Stimulated activated CD8-positive, alpha-beta memory T cell treated with anti-CD3 and anti-CD28 coated beads, Interleukin-4, amount 100 ng/mL, for 48 hours (primary cell): ENCODE data around the gene SNRNP200.

Experiments
- DNase-seq: peaks from one replicate; pipeline ENCODE4 v3.0.0-alpha.2; 2020

Gene SNRNP200

DNA sequence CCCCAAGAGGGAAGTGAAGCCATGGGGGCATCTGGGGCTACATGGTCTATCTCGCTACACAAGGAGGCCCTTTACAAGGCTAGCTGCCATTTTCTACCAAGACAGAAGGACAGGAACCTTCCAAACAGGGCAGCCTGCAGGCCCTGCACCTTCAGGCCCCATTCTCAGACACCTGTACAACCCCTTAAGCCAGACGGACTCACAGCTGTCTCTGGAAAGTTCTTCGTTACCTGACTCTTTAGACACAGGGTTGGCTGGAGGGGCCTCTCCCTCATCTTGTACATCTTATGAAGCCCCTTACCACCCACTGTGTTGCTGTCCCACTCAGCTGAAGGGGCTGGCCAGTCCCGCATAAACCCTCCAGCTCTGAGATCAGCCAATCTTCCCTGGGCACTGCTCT, 56.7 kb downstream of the SNRNP200 start:
- no peak for DNase-seq

- no peak for DNase-seq
These were observed 57.5 kb downstream of the SNRNP200 start for GRCh38 chr2:96247896-96248295.

- DNase-seq, result no peak
These were observed 58.3 kb downstream of the SNRNP200 start for GRCh38 chr2:96247009-96247408.

DNA sequence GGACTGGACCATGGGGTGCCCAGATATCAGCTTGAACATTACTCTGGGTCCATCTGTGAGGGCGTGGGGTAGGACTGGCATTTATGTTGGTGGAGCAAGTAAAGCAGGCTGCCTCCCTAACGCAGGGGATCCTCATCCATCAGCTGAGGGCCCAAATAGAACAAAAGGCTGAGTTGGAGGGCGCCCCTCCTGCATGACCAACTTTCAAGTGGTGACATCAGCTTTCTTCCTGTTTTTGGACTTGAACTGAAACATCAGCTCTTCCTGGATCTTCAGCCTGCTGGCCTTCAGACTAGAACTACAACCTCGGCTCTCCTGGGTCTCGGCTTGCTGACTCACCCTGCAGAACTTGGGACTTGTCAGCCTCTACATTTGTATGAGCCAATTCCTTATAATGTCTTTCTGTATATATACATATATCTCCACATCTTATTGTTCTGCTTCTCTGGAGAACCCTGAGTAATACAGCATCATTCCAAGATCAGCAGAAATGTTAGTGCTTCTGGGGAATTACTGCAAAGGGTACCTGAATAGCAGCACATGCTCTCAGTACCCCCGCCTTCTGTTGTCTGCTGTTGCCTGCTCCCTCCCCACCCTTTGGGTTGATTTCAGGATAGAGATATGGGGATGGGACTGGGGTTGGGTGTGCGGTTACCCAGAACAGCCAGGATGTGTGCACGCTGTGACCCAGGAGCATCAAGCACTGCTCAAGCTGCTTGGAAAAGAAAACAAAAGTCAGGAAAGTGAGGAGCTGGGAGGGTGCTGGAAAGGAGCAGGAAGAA, 59.5 kb downstream of the SNRNP200 start:
- DNase-seq, result no peak

- no peak for DNase-seq
These were observed 61.5 kb downstream of the SNRNP200 start for GRCh38 chr2:96243843-96244242.

DNA sequence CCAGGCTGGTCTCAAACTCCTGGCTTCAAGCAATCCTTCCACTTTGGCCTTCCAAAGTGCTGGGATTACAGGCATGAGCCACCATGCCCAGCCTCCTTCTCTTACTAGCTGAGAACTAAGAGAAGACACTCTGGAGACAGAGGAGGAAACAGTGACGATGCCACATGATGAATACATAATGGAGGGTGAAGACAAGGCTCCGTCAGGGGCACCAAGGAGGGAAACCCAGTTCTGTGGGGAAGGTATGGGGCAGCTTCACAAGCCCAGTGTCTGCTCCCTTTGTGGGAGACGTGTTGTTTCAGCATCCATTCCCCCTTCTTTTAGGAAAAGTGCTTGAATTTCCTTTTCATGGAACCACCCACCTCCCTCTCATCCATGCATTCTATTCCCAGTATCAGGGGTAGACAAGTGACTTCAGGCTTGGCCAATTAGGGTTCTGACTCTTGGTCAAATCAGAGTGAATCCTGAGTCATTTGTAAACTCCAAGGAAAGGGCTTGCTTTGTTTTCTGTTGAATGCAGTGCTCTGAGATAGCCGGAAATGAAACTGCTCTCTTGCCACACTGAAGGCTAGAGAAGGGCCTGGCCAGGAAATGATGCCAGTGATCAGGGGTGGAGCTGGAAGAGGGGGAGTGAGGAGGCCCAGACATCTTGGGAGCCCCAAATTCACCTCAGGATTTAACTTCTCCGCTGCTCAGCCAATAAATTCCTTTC, 63.3 kb downstream of the SNRNP200 start:
- DNase-seq, result peak; percentile 74

GRCh38 chr2:96241227-96241626, 64.1 kb downstream of the SNRNP200 start:
- DNase-seq, result no peak

DNA sequence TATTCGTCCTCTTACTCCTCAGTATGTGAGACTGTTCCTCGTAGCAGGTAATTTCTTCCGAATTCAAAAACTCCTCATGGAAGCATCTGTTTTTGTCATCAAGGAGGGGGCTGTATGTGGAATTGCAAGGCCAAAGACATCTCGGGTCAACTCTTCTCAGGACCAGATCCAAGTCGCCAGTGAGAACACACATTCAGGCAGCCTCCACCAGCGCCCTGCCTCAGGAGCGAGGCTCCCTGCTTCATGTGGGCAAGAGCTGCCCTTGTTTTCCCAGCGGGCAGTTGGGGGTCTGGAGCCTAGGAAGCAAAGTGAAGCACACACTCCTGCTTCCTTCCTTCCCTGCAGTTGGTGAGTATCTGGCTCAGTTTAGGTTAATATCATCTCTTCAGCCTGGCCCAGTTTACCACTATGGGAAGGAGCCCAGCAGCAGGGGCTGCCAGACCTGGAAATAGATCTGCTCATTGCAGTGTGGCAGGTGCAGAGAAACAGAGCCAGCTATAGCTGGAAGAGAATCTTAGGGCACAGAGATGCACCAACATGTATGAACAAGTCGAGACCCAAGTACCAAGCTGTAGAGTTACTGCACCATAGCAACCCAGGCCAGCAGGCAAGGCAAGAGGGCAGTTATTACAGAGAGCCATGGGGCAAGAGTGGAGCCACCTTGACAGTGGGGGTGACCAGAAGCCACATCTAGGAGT, 64.9 kb downstream of the SNRNP200 start:
- DNase-seq, result no peak

- no peak for DNase-seq
These were observed 65.5 kb downstream of the SNRNP200 start for GRCh38 chr2:96239745-96240264.

DNA sequence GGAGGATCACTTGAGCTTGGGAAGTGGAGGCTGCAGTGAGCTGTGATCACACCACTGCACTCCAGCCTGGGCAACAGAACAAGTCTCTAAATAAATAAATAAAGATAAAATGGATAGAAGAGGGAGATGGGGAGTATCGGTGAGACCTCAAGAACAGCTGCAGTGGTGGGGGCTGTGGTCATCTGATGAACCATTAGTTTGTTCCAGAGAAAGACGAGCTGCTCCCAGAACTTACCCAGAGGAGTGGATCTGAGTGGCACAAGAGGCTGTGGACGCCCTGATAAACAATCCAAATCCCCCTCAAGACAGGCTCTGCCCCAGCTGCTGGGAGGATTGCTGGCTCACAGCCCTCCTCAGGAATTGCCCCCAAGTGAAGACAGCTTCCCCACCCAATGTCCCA, 66.3 kb downstream of the SNRNP200 start:
- no peak for DNase-seq

- DNase-seq, result no peak
These were observed 67.1 kb downstream of the SNRNP200 start for GRCh38 chr2:96238266-96238665.

GRCh38 chr2:96236882-96237281, 68.5 kb downstream of the SNRNP200 start:
- DNase-seq, result no peak

DNA sequence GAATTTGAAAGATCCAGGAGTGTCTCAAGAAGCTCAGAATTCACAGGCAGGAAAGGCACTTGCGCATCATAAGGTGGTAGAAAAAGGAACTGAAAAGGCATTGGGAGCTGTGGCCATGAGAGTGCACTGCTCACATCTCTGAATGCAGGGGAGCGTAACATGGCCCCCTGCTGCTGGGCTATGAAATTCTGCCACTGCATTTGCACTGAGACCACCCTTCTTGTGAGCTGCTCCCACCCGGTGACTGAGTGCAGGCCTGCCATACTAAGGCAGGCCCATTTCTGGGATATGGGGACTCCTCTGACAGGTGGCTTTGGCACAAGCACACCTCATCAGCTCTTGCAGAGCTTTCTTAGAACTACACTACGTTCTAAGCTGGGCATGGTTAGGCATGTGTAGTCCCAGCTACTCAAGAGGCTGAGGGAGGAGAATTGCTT, 71.4 kb downstream of the SNRNP200 start:
- DNase-seq, result no peak

DNA sequence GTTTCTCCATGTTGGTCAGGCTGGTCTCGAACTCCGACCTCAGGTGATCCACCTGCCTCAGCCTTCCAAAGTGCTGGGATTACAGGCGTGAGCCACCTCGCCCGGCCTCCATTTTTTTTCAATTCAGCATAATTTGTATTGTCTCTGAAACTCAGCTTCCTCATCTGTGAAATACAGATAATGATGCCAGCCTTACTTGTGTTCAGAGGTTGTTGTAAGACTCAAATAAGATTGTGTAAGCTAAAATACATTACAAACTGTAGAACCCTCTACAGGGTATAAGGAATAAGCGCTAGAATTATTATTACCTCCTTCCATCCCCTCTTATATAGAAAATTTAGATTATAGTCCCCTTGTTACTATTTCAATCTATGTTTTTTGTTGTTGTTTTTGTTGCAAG, 71.9 kb downstream of the SNRNP200 start:
- no peak for DNase-seq

DNA sequence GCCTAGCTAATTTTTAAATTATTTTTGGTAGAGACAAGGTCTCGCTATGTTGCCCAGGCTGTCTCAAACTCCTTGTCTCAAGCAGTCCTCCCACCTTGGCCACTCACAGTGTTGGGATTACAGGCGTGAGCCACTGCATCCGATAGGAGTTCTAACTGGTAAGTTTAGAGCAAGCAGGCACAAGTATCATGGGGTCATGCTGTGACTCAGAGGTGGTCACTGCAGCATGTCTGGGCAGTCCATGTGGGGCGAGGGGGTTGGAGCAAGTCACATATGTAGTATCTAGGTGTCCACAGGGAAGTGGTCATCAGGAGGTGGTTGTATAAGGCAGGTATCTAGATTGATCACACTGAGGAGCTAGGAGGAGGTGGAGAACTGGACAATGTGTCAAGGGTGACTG, 74.0 kb downstream of the SNRNP200 start:
- no peak for DNase-seq

DNA sequence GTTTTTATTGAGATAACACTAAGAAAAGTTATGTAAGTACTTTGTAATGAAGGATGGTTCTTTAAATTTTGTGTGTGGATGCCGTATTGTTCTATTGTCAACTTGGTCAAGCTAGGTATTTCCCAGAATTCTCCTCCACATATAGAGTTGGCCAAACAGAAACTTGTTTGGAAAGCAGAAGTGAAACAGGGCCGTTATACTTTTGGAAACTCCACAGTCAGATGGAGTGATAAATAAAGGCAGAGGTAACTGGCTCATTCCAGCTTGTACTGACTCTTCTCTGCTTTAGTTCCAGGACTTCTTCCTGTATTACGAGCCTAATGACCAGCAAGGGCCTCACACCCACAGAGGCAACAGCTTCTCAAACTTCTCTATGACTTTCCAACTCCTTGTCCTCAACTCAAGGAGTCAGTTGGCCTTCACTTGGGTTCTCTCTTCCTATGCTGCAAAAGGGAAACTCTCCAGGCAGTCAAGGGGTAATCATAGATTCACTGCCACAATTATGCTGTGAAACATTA, 80.3 kb downstream of the SNRNP200 start:
- no peak for DNase-seq
